ENCODE measurements around the gene PIH1D1.
A peak's percentile ranks its signal among the peaks of the same experiment; 100 is the strongest.

PIH1D1 gene

DNA sequence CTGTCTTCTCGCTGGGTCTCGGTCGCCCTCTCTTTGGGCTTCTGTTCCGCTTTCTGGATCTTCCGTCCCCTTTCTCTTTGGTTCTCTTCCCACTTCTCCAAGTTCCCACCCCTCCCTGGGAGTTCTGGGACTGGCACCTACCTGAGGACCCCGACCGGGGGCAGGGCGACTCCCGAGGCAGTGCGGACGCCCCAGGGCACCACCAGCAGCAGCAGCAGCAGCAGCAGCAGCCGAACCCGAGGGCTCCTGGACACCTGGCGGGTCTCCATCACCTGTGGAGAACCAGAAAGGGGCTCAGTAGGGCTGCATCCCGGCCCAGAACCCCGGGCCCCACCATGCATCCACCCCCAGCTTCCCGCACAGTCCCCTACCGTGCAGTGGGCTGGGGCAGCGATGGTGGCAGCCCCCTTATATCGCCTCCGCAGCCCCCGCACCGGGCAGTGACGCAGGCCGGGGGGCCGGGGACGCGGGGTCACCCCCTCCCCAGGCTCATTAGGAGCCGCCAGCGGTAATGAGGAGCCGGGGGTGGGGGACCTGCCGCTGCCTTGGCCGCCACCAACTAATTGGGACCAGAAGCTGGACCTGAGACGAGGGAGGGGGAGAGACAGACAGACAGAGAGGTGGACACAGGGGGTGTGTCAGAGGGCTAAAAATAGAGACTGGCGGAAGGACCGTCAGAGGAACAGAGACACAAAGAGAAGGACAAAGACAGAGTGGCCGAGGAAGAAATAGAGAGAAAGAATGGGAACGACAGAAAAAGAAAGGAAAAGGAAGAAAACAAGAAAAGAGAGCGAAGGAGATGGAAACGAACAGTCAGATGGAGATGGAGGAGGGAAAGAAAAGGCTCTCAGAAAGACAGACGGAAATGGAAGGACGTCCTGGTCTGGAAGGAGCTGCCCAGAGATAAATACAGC is 28.3 kb downstream of the PIH1D1 start, which contains the start of gene PTH2:
Gene PTH2 (minus strand): TSS at position 371 of the 914 bp plus-strand sequence. CDS start 102 bp downstream, at position 269.
- no peak within 1 kb of the TSS for H3K4me3 ChIP-seq (ENCODE audit: low read depth, low read length)
- DNase-seq (ENCODE audit: low read depth), result no peak

DNA sequence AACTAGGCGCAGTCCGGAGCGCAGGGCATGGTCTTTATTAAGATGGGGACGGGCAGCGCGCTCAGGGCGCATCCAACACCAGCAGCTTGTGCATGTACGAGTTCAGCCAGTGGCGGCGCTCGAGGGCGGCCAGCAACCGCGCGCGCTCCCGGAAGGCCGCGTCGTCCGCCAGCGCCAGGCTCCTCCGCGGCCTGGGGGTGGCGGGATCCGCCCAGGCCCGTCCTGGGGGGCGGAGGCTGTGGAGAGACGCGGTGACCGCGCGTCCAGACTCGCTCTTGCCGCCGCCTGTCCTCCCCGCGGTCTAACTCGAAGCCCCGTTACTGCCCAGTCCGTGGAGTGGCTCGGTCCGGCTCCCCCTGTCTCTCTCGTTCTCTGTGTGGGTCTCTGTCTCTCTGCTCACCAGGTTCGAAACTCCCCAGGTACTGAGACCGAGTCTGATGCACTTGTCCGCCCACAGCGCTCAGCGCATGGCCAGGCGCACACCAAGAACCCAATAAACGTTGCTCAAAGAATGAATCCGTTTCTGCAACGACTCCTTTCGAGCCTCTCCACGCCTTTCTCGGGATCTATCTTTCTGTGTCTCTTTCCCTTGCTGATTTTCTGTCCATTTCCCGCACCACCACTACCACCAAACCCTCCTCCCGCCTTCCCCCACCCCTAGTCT is 29.1 kb downstream of the PIH1D1 start:
- TF ChIP-seq, protein P1, sequence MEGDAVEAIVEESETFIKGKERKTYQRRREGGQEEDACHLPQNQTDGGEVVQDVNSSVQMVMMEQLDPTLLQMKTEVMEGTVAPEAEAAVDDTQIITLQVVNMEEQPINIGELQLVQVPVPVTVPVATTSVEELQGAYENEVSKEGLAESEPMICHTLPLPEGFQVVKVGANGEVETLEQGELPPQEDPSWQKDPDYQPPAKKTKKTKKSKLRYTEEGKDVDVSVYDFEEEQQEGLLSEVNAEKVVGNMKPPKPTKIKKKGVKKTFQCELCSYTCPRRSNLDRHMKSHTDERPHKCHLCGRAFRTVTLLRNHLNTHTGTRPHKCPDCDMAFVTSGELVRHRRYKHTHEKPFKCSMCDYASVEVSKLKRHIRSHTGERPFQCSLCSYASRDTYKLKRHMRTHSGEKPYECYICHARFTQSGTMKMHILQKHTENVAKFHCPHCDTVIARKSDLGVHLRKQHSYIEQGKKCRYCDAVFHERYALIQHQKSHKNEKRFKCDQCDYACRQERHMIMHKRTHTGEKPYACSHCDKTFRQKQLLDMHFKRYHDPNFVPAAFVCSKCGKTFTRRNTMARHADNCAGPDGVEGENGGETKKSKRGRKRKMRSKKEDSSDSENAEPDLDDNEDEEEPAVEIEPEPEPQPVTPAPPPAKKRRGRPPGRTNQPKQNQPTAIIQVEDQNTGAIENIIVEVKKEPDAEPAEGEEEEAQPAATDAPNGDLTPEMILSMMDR (IDR thresholded peaks at IDR 0.05; ENCODE audit: insufficient read depth, low read depth, low read length, missing control alignments), result peak; percentile 43
- peak; percentile 38 for DNase-seq (ENCODE audit: low read depth)
- H3K4me3 ChIP-seq (ENCODE audit: low read depth, low read length), result no peak overlapping the region

More for the DNA sequence above, 28.3 kb downstream of the PIH1D1 start, which contains the start of gene PTH2:
- TF ChIP-seq, protein P1 (IDR thresholded peaks at IDR 0.05; ENCODE audit: insufficient read depth, low read depth, low read length, missing control alignments), result no peak

- TF ChIP-seq, protein P1 (IDR thresholded peaks at IDR 0.05; ENCODE audit: insufficient read depth, low read depth, low read length, missing control alignments), result no peak
- H3K4me3 ChIP-seq (ENCODE audit: low read depth, low read length), result no peak overlapping the region
- DNase-seq (ENCODE audit: low read depth), result no peak
Measured at GRCh38 chr19:49421878-49422202, 29.8 kb downstream of the PIH1D1 start.

GRCh38 chr19:49421039-49421877 is 30.4 kb downstream of the PIH1D1 start:
- TF ChIP-seq, protein P1 (IDR thresholded peaks at IDR 0.05; ENCODE audit: insufficient read depth, low read depth, low read length, missing control alignments), result no peak
- DNase-seq (ENCODE audit: low read depth), result no peak
- no peak overlapping the region for H3K4me3 ChIP-seq (ENCODE audit: low read depth, low read length)

DNA sequence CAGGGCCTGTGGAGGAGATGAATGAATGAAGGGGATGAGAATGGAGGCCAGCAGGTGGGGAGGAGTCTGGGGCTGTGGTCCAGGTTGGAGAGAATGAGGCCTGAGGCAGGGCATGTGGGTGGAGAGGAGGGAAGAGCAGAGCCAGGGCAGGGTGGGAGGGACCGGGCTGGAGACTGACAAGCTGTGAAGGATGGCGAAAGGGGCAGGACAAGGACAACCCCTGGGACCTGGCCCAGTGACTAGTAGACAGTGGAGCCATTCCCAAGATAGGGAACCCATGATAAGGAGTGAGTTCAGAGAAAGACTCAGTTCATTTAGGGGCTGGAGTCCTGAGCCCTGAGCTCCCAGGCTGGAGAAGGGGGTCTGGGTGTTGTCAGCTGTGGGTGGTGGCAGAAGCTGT is 31.4 kb downstream of the PIH1D1 start:
- TF ChIP-seq, protein P1 (IDR thresholded peaks at IDR 0.05; ENCODE audit: insufficient read depth, low read depth, low read length, missing control alignments), result no peak
- DNase-seq (ENCODE audit: low read depth), result no peak
- H3K4me3 ChIP-seq (ENCODE audit: low read depth, low read length), result no peak overlapping the region

- no peak overlapping the region for H3K4me3 ChIP-seq (ENCODE audit: low read depth, low read length)
- no peak for DNase-seq (ENCODE audit: low read depth)
- TF ChIP-seq, protein P1 (IDR thresholded peaks at IDR 0.05; ENCODE audit: insufficient read depth, low read depth, low read length, missing control alignments), result no peak
Measured at GRCh38 chr19:49419173-49419572, 32.4 kb downstream of the PIH1D1 start.

All from GM12865 (cell line).